HepG2 (cell line): Measurements from ENCODE around the gene DNAJC4. TPM values are rescaled to one million over a fixed set of nuclear protein-coding genes. Genes with fewer than 3 reads are reported as not detected.

Experiments used
- ATAC-seq: fragments of 200-7000 bp; cut with Tn5 transposase; 3 replicates; pipeline ENCODE4 v1.9.1; 2020; ENCODE audit warnings: mild to moderate bottlenecking, moderate library complexity
- BruUV-seq: library from RNA; stranded (reverse); fragments of 400-500 nt; replicated peaks from 2 replicates; lab custom pipeline; 2021; lab: Mats Ljungman, UMichigan
- CTCF ChIA-PET: fragments of 300-600 bp; formaldehyde crosslinking; extraction: SDS; loops from one replicate; lab custom pipeline; 2021; ENCODE audit warnings: low total read pairs, inconsistent platforms, low intra/inter-chr PET ratio; lab: Yijun Ruan, JAX
- POLR2A ChIA-PET: fragments of 350-600 bp; sonication (Branson Sonifier 250); formaldehyde crosslinking; loops from one replicate; lab custom pipeline; 2020; ENCODE audit warnings: antibody characterized with exemption, inconsistent platforms; lab: Yijun Ruan, JAX
- DNase-seq: peaks from one replicate; pipeline ENCODE4 v3.0.0-alpha.2; 2015; ENCODE audit warnings: low spot score
- FAIRE-seq: peaks from 3 replicates; lab custom pipeline; 2011; peaks lifted over from hg19 to GRCh38; lab: Jason Lieb, UNC
- H2AFZ ChIP-seq: one replicate; pipeline ENCODE4 v1.6.1; 2011; ENCODE audit warnings: low read length, inconsistent platforms
- H3K27ac ChIP-seq: fragments of 300-600 bp; 3 replicates; pipeline ENCODE4 v1.8.0; 2011; ENCODE audit warnings: mixed run types, mild to moderate bottlenecking, mixed read lengths, low read length, inconsistent platforms; ENCODE audit not compliant: insufficient read depth; ENCODE audit errors: extremely low read length
- H3K27me3 ChIP-seq, 2 experiments: fragments of 200-600 bp in 1 of 2; 2 replicates in 1 of 2; 3 replicates in 1 of 2; pipeline versions ENCODE4 v1.6.0 to v1.8.0; 2011; ENCODE audit warnings: low read length in 2 of 2, mild to moderate bottlenecking in 2 of 2, moderate library complexity in 2 of 2, inconsistent platforms in 1 of 2; ENCODE audit not compliant: insufficient read depth in 2 of 2, control insufficient read depth in 1 of 2
- H3K36me3 ChIP-seq, 2 experiments: fragments of 200-600 bp in 1 of 2; replicated peaks in 1 of 2; 2 replicates in 1 of 2; 3 replicates in 1 of 2; pipeline versions ENCODE4 v1.5.1 to v1.8.0; 2011; ENCODE audit warnings: low read length in 2 of 2, inconsistent platforms in 1 of 2; ENCODE audit not compliant: insufficient read depth in 2 of 2, control insufficient read depth in 1 of 2
- H3K4me1 ChIP-seq: 2 replicates; pipeline ENCODE4 v1.5.1; 2012; ENCODE audit warnings: low read length, inconsistent platforms; ENCODE audit not compliant: insufficient read depth
- H3K4me2 ChIP-seq: 2 replicates; pipeline ENCODE4 v1.6.0; 2011; ENCODE audit warnings: low read depth, low read length, inconsistent platforms
- H3K4me3 ChIP-seq, 3 experiments: fragments of 200-600 bp in 1 of 3; sonication (generic), shearing (Covaris generic) in 1 of 3; replicated peaks in 1 of 3; 2 replicates each; pipeline ENCODE4 v1.5.1; 2011 to 2016; ENCODE audit warnings: low read length in 3 of 3, inconsistent platforms in 2 of 3, low read depth in 2 of 3, mild to moderate bottlenecking in 2 of 3, control low read depth in 1 of 3, mixed read lengths in 1 of 3; ENCODE audit not compliant: insufficient read depth in 1 of 3
- H3K79me2 ChIP-seq: one replicate; pipeline ENCODE4 v1.6.1; 2011; ENCODE audit warnings: low read length, inconsistent platforms; ENCODE audit not compliant: insufficient read depth
- H3K9ac ChIP-seq: 2 replicates; pipeline ENCODE4 v1.6.0; 2011; ENCODE audit warnings: mild to moderate bottlenecking, low read depth, low read length, inconsistent platforms; ENCODE audit not compliant: insufficient read depth
- H3K9me3 ChIP-seq: 2 replicates; pipeline ENCODE4 v1.5.1; 2012; ENCODE audit warnings: mild to moderate bottlenecking, low read length
- H4K20me1 ChIP-seq: 2 replicates; pipeline ENCODE4 v1.6.0; 2011; ENCODE audit warnings: inconsistent platforms, mild to moderate bottlenecking, low read length, moderate library complexity; ENCODE audit not compliant: insufficient read depth
- RARA ChIP-seq: IDR thresholded peaks from 2 replicates; pipeline ENCODE4 v1.6.1; 2016; ENCODE audit warnings: missing genetic modification reagents, missing compliant biosample characterization
- ZFP36 ChIP-seq: fragments of 150-350 bp; IDR thresholded peaks from 2 replicates; pipeline ENCODE4 v1.6.1; 2018; ENCODE audit warnings: borderline replicate concordance, low read length, low read depth; ENCODE audit not compliant: partially characterized antibody
- ZFP36L2 ChIP-seq: sonication (generic); formaldehyde crosslinking; IDR thresholded peaks from 2 replicates; pipeline ENCODE4 v1.4.0; 2020; ENCODE audit warnings: missing genetic modification reagents
- ZNF124 ChIP-seq: sonication (generic); formaldehyde crosslinking; IDR thresholded peaks from 2 replicates; pipeline ENCODE4 v1.4.0; 2020; ENCODE audit warnings: missing genetic modification reagents
- ZNF446 ChIP-seq: sonication (generic); formaldehyde crosslinking; IDR thresholded peaks from 2 replicates; pipeline ENCODE4 v1.5.0; 2020; ENCODE audit warnings: mild to moderate bottlenecking, missing genetic modification reagents
- ZNF782 ChIP-seq: sonication (generic); formaldehyde crosslinking; IDR thresholded peaks from 2 replicates; pipeline ENCODE4 v1.4.0; 2020; ENCODE audit warnings: missing genetic modification reagents, mild to moderate bottlenecking, borderline replicate concordance
- ZNF816 ChIP-seq: sonication (generic); formaldehyde crosslinking; IDR thresholded peaks from 2 replicates; pipeline ENCODE4 v1.8.0; 2022; ENCODE audit warnings: missing genetic modification reagents, mild to moderate bottlenecking, borderline replicate concordance
- WGBS: methylation state at CpG from one replicate; pipeline ENCODE4 v1.1.6; 2017; ENCODE audit warnings: low lambda C conversion rate; 5-methylcytosine and 5-hydroxymethylcytosine counted together
- in situ Hi-C: cut with HindIII; loops from 2 replicates; pipeline ENCODE4 v1.10.0; 2017; ENCODE audit warnings: low pct_unique_long_range_greater_than_20kb; ENCODE audit not compliant: extremely low pct_ligation_motif_present
- intact Hi-C: fragments of 100-400 bp; cut with micrococcal nuclease; formaldehyde crosslinking; loops from one replicate; pipeline ENCODE4 v1.10.0; 2022; ENCODE audit not compliant: unreplicated experiment
- polyA plus RNA-seq, 8 experiments: library from polyadenylated mRNA; depleted of rRNA in 3 of 8; stranded (reverse) in 7 of 8; unstranded in 1 of 8; fragments of >200 nt; fragmentation: Illumina TruSeq in 4 of 8; extraction: Trizol in 4 of 8; gene quantifications; 2 replicates each; pipeline versions ENCODE4 v1.2.1 to v1.2.3, GENCODE V29; 2011 to 2016; ENCODE audit warnings: low read depth in 4 of 8, missing spikeins in 1 of 8, mixed read lengths in 1 of 8; ENCODE audit not compliant: insufficient read depth in 1 of 8
- total RNA-seq, 5 experiments: library from RNA; depleted of rRNA; stranded (reverse); fragments of >200 nt; fragmentation: Illumina TruSeq; extraction: Trizol; gene quantifications; 2 replicates each; pipeline ENCODE4 v1.2.3, GENCODE V29; 2016; ENCODE audit warnings: low read depth in 1 of 5
- TF ChIP-seq, protein P1 (sequence below): sonication (generic); formaldehyde crosslinking; IDR thresholded peaks from 2 replicates; pipeline ENCODE4 v1.8.0; 2022; ENCODE audit warnings: mild to moderate bottlenecking, missing genetic modification reagents
- TF ChIP-seq, protein P2 (sequence below): sonication (generic); formaldehyde crosslinking; conservative IDR thresholded peaks from 2 replicates; pipeline ENCODE4 v1.4.0; 2020; ENCODE audit warnings: mild to moderate bottlenecking, missing genetic modification reagents, moderate library complexity
- TF ChIP-seq, protein P3 (sequence below): sonication (generic); formaldehyde crosslinking; IDR thresholded peaks from 2 replicates; pipeline ENCODE4 v1.8.0; 2022; ENCODE audit warnings: missing genetic modification reagents, mild to moderate bottlenecking, inconsistent platforms, borderline replicate concordance
- TF ChIP-seq, protein P4 (sequence below): sonication (generic); formaldehyde crosslinking; IDR thresholded peaks from 2 replicates; pipeline ENCODE4 v1.4.0; 2020; ENCODE audit warnings: mild to moderate bottlenecking, missing genetic modification reagents, borderline replicate concordance

DNAJC4 gene
- total and polyA plus RNA-seq, 2 of the 13 experiments (the other 11 are each of a cell fraction or from before 2014, with no cell fraction given) = 10.3 to 60.8 TPM

DNA sequence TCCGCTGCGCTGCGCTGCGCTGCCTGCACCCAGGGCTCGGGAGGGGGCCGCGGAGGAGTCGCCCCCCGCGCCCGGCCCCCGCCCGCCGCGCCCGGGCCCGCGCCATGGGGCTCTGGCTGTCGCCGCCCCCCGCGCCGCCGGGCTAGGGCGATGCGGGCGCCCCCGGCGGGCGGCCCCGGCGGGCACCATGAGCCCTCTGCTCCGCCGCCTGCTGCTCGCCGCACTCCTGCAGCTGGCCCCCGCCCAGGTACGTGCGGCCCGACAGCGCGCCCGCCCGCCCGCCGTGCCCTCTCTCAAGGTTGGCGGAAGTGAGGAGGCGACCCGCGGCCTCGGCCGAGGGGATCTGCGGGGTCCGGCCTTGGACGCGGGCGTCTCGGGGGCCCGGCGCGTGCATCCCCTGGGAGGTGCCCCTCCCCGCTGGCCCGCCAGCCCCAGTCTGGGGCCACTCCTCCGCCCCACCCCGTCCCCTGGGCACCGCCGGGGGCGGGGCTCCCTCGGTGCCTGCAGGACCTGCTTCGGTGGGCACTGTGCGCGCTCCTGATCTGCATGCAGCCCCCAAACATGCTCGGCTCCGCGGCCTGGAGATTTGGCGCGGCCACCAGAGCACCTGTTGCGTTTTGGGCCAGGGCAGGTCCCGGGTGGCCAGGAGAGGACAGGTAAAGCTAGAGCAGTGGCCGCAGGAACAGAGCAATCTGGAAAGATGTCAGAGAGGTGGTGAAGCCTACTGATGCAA, 4.5 kb downstream of the DNAJC4 start:
- H2AFZ ChIP-seq = no peak overlapping the region
- BruUV-seq = no TSS peak
- no peaks in the 10 kb centered on the region; a peak in 1 of 5 replicates for H3K36me3 ChIP-seq
- H3K27ac ChIP-seq = peak overlapping the region; percentile 43
- ATAC-seq = peak; percentile 50
- no peaks in the 10 kb centered on the region for H4K20me1 ChIP-seq
- H3K27me3 ChIP-seq = no peaks in the 10 kb centered on the region
- peak overlapping the region; percentile 76 for H3K4me2 ChIP-seq
- H3K9ac ChIP-seq = peak overlapping the region; percentile 58
- no peak for DNase-seq
- peaks cover 3% of the 10 kb centered on the region for H3K79me2 ChIP-seq
- FAIRE-seq = no peak
- WGBS = 72% methylated on average over 3 of the region's 80 CpGs
- ChIA-PET CTCF (no interaction called here), POLR2A (interaction anchor here (0.6 to 1.8 kb wide), 3 partner anchors 8 to 49 kb away, joined by 3 to 7 read pairs (median 6); partner anchors contain the start of genes NUDT22, STIP1 and TRPT1)
- peak overlapping the region; percentile 60 to 80 (median 76) for H3K4me3 ChIP-seq
- H3K9me3 ChIP-seq = no peaks in the 10 kb centered on the region
- in situ Hi-C loops (no loop called here), intact Hi-C loops (no loop called here)
- peaks cover 70% of the 10 kb centered on the region for H3K4me1 ChIP-seq
- TF ChIP-seq, protein P1, sequence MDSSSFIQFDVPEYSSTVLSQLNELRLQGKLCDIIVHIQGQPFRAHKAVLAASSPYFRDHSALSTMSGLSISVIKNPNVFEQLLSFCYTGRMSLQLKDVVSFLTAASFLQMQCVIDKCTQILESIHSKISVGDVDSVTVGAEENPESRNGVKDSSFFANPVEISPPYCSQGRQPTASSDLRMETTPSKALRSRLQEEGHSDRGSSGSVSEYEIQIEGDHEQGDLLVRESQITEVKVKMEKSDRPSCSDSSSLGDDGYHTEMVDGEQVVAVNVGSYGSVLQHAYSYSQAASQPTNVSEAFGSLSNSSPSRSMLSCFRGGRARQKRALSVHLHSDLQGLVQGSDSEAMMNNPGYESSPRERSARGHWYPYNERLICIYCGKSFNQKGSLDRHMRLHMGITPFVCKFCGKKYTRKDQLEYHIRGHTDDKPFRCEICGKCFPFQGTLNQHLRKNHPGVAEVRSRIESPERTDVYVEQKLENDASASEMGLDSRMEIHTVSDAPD (CRISPR knock-in tag) = peak; percentile 36; the same call in 1 of the 2 replicates
- TF ChIP-seq ZFP36 (no peak), ZNF816 (no peak), RARA (CRISPR knock-in tag) (peak; percentile 54), ZNF124 (CRISPR knock-in tag) (no peak), ZFP36L2 (CRISPR knock-in tag) (no peak), ZNF782 (CRISPR knock-in tag) (no peak), ZNF446 (CRISPR knock-in tag) (peak; percentile 61; the same call in 1 of the 2 replicates)
- TF ChIP-seq, protein P2, sequence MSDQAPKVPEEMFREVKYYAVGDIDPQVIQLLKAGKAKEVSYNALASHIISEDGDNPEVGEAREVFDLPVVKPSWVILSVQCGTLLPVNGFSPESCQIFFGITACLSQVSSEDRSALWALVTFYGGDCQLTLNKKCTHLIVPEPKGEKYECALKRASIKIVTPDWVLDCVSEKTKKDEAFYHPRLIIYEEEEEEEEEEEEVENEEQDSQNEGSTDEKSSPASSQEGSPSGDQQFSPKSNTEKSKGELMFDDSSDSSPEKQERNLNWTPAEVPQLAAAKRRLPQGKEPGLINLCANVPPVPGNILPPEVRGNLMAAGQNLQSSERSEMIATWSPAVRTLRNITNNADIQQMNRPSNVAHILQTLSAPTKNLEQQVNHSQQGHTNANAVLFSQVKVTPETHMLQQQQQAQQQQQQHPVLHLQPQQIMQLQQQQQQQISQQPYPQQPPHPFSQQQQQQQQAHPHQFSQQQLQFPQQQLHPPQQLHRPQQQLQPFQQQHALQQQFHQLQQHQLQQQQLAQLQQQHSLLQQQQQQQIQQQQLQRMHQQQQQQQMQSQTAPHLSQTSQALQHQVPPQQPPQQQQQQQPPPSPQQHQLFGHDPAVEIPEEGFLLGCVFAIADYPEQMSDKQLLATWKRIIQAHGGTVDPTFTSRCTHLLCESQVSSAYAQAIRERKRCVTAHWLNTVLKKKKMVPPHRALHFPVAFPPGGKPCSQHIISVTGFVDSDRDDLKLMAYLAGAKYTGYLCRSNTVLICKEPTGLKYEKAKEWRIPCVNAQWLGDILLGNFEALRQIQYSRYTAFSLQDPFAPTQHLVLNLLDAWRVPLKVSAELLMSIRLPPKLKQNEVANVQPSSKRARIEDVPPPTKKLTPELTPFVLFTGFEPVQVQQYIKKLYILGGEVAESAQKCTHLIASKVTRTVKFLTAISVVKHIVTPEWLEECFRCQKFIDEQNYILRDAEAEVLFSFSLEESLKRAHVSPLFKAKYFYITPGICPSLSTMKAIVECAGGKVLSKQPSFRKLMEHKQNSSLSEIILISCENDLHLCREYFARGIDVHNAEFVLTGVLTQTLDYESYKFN (CRISPR knock-in tag) = peak; percentile 74
- TF ChIP-seq, protein P3, sequence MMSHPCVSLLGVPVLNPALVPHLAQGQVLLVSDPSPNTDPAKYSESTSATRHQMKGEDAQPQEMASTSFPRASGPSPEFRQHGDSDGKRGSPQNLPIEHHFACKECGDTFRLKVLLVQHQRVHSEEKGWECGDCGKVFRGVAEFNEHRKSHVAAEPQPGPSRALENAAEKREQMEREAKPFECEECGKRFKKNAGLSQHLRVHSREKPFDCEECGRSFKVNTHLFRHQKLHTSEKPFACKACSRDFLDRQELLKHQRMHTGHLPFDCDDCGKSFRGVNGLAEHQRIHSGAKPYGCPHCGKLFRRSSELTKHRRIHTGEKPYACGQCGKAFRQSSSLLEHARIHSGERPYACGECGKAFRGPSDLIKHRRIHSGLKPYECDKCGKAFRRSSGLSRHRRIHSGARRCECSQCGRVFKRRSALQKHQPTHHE (CRISPR knock-in tag) = no peak
- TF ChIP-seq, protein P4, sequence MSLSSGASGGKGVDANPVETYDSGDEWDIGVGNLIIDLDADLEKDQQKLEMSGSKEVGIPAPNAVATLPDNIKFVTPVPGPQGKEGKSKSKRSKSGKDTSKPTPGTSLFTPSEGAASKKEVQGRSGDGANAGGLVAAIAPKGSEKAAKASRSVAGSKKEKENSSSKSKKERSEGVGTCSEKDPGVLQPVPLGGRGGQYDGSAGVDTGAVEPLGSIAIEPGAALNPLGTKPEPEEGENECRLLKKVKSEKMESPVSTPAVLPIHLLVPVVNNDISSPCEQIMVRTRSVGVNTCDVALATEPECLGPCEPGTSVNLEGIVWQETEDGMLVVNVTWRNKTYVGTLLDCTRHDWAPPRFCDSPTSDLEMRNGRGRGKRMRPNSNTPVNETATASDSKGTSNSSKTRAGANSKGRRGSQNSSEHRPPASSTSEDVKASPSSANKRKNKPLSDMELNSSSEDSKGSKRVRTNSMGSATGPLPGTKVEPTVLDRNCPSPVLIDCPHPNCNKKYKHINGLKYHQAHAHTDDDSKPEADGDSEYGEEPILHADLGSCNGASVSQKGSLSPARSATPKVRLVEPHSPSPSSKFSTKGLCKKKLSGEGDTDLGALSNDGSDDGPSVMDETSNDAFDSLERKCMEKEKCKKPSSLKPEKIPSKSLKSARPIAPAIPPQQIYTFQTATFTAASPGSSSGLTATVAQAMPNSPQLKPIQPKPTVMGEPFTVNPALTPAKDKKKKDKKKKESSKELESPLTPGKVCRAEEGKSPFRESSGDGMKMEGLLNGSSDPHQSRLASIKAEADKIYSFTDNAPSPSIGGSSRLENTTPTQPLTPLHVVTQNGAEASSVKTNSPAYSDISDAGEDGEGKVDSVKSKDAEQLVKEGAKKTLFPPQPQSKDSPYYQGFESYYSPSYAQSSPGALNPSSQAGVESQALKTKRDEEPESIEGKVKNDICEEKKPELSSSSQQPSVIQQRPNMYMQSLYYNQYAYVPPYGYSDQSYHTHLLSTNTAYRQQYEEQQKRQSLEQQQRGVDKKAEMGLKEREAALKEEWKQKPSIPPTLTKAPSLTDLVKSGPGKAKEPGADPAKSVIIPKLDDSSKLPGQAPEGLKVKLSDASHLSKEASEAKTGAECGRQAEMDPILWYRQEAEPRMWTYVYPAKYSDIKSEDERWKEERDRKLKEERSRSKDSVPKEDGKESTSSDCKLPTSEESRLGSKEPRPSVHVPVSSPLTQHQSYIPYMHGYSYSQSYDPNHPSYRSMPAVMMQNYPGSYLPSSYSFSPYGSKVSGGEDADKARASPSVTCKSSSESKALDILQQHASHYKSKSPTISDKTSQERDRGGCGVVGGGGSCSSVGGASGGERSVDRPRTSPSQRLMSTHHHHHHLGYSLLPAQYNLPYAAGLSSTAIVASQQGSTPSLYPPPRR (CRISPR knock-in tag) = peak; percentile 34; the same call in 1 of the 2 replicates
